Tongue (tissue), 2 donors: ENCODE measurements around the gene P2RX5. TPM values are rescaled to one million over a fixed set of nuclear protein-coding genes. Genes with fewer than 3 reads are reported as not detected.
"Not testable (repeated sequence)": the region's sequence is repeated elsewhere in the genome, so short reads cannot be mapped to it uniquely, and the experiment has no call there.

ENCODE experiments used
- DNase-seq: peaks from one replicate; pipeline ENCODE4 v3.0.0-alpha.2; 2015
- total RNA-seq: library from RNA; depleted of rRNA; stranded (reverse); fragments of >200 nt; gene quantifications from one replicate; pipeline ENCODE4 v1.2.3, GENCODE V29; 2014

The P2RX5 gene, protein sequence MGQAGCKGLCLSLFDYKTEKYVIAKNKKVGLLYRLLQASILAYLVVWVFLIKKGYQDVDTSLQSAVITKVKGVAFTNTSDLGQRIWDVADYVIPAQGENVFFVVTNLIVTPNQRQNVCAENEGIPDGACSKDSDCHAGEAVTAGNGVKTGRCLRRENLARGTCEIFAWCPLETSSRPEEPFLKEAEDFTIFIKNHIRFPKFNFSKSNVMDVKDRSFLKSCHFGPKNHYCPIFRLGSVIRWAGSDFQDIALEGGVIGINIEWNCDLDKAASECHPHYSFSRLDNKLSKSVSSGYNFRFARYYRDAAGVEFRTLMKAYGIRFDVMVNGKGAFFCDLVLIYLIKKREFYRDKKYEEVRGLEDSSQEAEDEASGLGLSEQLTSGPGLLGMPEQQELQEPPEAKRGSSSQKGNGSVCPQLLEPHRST
- total RNA-seq: 13.5 TPM

GRCh38 chr17:3695723-3696411 lies at the start of gene P2RX5:
TSS of gene P2RX5 (minus strand) at chr17:3696155. CDS start at chr17:3696005, 150 bp downstream.
- no peak for DNase-seq

DNA sequence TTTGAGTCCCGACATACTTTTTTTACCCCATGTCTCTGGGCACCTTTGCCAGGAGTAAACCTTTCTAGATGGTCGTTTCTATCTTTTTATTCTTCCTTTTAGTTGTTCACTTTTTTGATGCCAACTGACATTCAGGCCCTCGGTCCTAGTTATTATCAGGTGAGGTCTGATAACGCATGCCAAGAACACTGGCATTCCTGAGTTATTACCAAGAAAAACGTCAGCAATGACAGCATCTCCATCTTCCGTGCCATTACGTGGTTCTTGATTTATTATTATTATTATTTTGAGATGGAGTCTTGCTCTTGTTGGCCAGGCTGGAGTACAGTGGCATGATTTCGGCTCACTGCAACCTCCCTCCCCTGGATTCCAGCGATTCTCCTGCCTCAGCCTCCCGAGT lies 49.1 kb upstream of the P2RX5 start:
- DNase-seq: no peak

DNA sequence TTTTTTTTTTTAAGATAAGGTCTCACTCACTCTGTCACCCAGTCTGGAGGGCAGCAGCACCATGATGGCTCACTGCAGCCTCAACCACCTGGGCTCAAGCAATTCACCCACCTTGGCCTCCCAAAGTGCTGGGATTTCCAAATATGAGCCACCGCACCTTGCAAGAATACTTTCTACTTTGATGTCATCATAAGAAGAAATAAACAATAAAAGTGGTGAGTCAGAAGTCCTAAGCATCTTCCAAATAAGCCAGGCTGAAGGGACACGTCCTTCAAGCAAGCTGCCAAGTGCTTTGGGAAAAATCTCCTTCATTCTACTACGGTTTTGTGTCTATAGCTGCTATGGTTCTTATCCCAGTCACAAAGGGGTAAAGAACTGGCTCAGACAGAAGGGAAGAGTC lies 48.1 kb upstream of the P2RX5 start:
- DNase-seq: no peak

GRCh38 chr17:3740611-3741073 lies 44.7 kb upstream of the P2RX5 start:
- DNase-seq: peak; percentile 38

GRCh38 chr17:3739422-3740124 lies 43.6 kb upstream of the P2RX5 start:
- peak; percentile 17 for DNase-seq

DNA sequence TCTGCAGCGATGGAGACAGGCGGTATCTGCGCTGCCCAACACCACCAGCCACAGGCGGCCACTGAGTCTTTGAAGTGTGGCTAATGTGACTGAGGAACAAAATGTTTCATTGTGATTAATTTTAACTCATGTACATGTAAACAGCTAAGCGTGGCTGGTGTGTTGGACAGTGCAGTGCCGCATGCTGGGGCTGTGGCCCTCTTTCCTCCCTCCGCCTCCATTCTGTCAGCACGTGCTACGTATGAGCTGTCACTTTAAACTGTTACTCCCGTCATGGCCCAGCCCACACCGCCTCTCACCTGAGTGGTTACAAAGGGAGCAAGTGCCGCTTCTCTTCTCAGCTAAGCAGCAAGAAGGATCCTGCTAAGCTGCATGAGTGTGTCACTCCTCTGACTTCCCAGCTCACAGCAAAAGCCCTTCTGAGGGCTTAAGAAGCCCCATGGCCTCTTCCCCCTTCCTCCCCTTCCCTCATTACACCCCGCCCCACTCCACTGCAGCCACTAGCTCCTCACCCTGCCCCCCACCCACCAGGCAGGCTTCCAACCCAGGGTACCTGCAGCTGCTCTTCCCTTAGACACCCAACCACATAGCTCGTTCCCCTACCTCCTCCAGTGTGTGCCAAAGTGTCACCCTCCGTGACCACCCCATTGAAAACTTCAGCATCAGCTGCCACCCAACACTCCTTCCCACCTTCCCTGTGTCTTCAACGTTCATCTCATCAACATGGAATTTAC lies 42.8 kb upstream of the P2RX5 start:
- peak; percentile 54 for DNase-seq

- no peak for DNase-seq
Measured at GRCh38 chr17:3735515-3735914, 39.6 kb upstream of the P2RX5 start.

GRCh38 chr17:3734911-3735276 lies 38.9 kb upstream of the P2RX5 start:
- not testable (repeated sequence) for DNase-seq

GRCh38 chr17:3732210-3732621 lies 36.3 kb upstream of the P2RX5 start:
- no peak for DNase-seq

- DNase-seq: no peak
Measured at GRCh38 chr17:3730881-3731429, 35.0 kb upstream of the P2RX5 start.

- no peak for DNase-seq
Measured at GRCh38 chr17:3729881-3730280, 33.9 kb upstream of the P2RX5 start.

GRCh38 chr17:3728099-3728498 lies 32.1 kb upstream of the P2RX5 start:
- not testable (repeated sequence) for DNase-seq

DNA sequence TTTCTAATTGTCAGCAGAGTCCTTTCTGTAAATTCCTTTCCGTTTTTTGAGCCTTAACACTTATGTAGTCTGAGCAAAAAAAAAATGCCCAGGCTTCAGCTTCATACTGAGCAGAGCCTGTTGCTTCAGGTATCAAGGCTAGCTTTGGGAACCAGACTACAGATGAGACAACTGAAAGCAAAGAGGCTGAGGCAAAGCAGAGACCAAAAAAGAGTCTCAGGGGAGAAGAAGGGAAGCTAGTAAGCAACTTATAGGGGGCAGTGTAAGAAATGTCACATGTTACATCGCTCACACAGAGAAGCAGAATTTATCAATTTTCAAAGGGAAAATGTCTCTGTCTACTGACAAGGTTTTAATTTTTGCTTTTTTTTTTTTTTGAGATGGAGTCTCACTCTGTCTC lies 31.1 kb upstream of the P2RX5 start:
- no peak for DNase-seq

DNA sequence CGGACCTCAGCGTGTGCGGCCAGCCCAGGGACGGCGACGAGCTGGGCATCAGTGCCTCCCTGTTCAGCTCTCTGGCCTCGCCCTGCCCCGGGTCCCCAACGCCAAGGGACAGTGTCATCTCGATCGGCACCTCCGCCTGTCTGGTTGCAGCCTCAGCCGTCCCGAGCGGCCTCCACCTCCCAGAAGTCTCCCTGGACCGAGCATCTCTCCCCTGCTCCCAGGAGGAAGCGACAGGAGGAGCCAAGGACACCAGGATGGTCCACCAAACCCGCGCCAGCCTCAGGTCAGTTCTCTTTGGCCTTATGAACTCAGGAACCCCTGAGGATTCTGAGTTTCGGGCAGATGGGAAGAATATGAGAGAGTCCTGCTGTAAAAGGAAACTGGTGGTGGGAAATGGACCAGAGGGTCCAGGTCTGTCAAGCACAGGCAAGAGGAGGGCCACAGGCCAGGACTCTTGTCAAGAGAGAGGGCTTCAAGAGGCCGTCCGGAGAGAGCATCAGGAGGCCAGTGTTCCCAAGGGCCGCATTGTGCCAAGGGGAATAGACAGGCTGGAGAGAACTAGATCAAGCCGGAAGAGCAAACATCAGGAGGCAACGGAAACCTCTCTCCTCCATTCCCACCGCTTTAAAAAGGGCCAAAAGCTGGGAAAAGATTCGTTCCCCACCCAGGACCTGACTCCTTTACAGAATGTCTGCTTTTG lies 28.6 kb upstream of the P2RX5 start:
- no peak for DNase-seq

GRCh38 chr17:3723556-3724377 lies 27.8 kb upstream of the P2RX5 start, which contains the start of gene HASPIN:
TSS of gene HASPIN (plus strand) at chr17:3723903. CDS start at chr17:3723936, 33 bp downstream.
- peak; percentile 98 for DNase-seq

- DNase-seq: no peak
Measured at GRCh38 chr17:3723188-3723555, 27.2 kb upstream of the P2RX5 start.

DNA sequence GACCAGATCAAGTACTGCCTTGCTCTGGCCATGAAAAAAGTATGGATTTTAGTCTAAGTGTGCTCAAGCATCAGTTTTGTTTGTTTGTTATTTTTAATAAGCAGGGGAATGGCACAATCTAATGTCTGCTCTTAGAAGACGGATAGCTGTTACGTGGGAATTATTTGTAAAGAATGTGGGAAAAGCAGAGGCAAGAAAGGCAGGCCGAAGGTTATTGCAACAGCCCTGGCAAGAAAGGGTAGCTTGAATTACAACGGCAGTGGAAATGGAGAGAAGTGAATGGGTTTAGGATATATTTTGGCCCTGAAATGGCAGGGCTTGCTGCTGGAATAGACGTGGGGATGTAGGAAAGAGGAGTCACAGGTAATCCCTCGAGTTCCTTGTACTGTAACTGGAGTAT lies 26.8 kb upstream of the P2RX5 start:
- no peak for DNase-seq

DNA sequence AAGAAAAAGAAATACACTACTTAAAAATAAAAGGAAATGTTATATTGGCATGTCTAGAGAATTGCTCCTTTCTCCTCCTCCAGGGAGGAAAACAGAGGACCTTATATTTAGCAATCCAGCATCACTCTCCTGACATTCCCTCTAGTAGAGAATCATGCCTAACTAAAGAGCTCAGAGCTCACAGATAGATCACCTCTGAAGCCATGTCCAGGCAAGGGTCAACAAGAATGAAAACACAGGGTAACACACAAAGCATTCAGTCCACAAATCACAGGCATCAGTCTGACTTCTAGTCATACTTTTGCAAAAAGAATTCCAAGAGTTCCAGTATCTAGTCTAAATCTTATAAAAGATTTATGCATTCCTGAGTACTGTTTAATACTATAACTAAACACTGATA lies 23.3 kb upstream of the P2RX5 start:
- no peak for DNase-seq

DNA sequence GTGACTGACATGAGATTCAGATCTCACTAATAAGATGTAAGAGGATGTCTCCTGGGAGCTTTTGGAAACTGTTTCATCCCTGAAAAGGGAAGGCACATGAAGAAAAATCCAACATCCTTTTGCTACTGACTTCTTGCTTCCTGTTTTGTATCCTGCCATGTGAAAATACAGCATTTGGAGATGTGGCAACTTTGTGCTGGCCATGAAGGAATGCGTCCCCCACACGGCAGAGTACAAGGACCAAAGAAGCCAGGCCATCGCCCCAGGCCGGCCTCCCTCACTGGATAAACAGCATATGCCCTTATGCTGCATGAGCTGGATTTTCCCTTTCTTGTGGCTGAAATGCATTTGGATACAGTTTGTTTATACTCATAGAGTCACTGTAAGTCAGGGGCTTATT lies 22.2 kb upstream of the P2RX5 start:
- DNase-seq: no peak

GRCh38 chr17:3715296-3715695 lies 19.3 kb upstream of the P2RX5 start:
- no peak for DNase-seq
